Keratinocyte (primary cell): ENCODE data around the gene ILK. TPM values are rescaled to one million over a fixed set of nuclear protein-coding genes. Genes with fewer than 3 reads are reported as not detected.

Source experiments
- DNase-seq: peaks from one replicate; pipeline ENCODE4 v3.0.0-alpha.2; 2011; ENCODE audit warnings: low read depth, missing footprints, low spot score
- FAIRE-seq: peaks from 2 replicates; lab custom pipeline; 2011; peaks lifted over from hg19 to GRCh38; lab: Jason Lieb, UNC
- H2AFZ ChIP-seq: 2 replicates; pipeline ENCODE4 v1.6.0; 2012; ENCODE audit warnings: low read length, control low read depth, inconsistent platforms; ENCODE audit not compliant: control insufficient read depth
- H3K27ac ChIP-seq: 2 replicates; pipeline ENCODE4 v1.5.1; 2011; ENCODE audit warnings: low read length; ENCODE audit not compliant: control insufficient read depth, insufficient read depth
- H3K27me3 ChIP-seq: 3 replicates; pipeline ENCODE4 v1.6.0; 2011; ENCODE audit warnings: low read length; ENCODE audit not compliant: control insufficient read depth, insufficient read depth; ENCODE audit errors: extremely low read depth
- H3K36me3 ChIP-seq, 2 experiments: 2 replicates in 1 of 2; 3 replicates in 1 of 2; pipeline ENCODE4 v1.5.1; 2011; ENCODE audit warnings: low read length in 2 of 2, mild to moderate bottlenecking in 1 of 2; ENCODE audit not compliant: control insufficient read depth in 2 of 2, insufficient read depth in 2 of 2; ENCODE audit errors: extremely low read depth in 1 of 2
- H3K4me1 ChIP-seq: 3 replicates; pipeline ENCODE4 v1.5.1; 2011; ENCODE audit warnings: low read length; ENCODE audit not compliant: control insufficient read depth, insufficient read depth; ENCODE audit errors: extremely low read depth
- H3K4me2 ChIP-seq: 3 replicates; pipeline ENCODE4 v1.6.0; 2011; ENCODE audit warnings: low read depth, low read length; ENCODE audit not compliant: control insufficient read depth, insufficient read depth; ENCODE audit errors: extremely low read depth
- H3K4me3 ChIP-seq, 3 experiments: fragments of 200-600 bp in 1 of 3; sonication (generic) in 1 of 3; 2 replicates in 2 of 3; 3 replicates in 1 of 3; pipeline ENCODE4 v1.5.1; 2011 to 2016; ENCODE audit warnings: low read length in 3 of 3, mild to moderate bottlenecking in 3 of 3, control low read depth in 2 of 3, inconsistent platforms in 1 of 3, low read depth in 1 of 3, mixed read lengths in 1 of 3, mixed run types in 1 of 3, moderate library complexity in 1 of 3; ENCODE audit not compliant: control insufficient read depth in 2 of 3, insufficient read depth in 2 of 3; ENCODE audit errors: extremely low read depth in 1 of 3
- H3K79me2 ChIP-seq: 2 replicates; pipeline ENCODE4 v1.6.0; 2012; ENCODE audit warnings: low read length; ENCODE audit not compliant: control insufficient read depth, insufficient read depth
- H3K9ac ChIP-seq: 3 replicates; pipeline ENCODE4 v1.6.0; 2011; ENCODE audit warnings: low read length; ENCODE audit not compliant: control insufficient read depth, insufficient read depth; ENCODE audit errors: extremely low read depth
- H3K9me1 ChIP-seq: 3 replicates; pipeline ENCODE4 v1.6.0; 2011; ENCODE audit warnings: low read length; ENCODE audit not compliant: control insufficient read depth, insufficient read depth; ENCODE audit errors: extremely low read depth
- H3K9me3 ChIP-seq: 2 replicates; pipeline ENCODE4 v1.5.1; 2012; ENCODE audit warnings: low read depth, low read length; ENCODE audit not compliant: control insufficient read depth
- H4K20me1 ChIP-seq: 3 replicates; pipeline ENCODE4 v1.6.0; 2011; ENCODE audit warnings: low read length; ENCODE audit not compliant: control insufficient read depth, insufficient read depth; ENCODE audit errors: extremely low read depth
- CTCF ChIP-seq, 3 experiments: IDR thresholded peaks in 1 of 3; conservative IDR thresholded peaks in 1 of 3; optimal IDR thresholded peaks in 1 of 3; 2 replicates in 2 of 3; 3 replicates in 1 of 3; pipeline versions ENCODE3 to v1.5.1; 2011; ENCODE audit warnings: low read length in 3 of 3, mild to moderate bottlenecking in 3 of 3, moderate library complexity in 2 of 3, control low read depth in 1 of 3, inconsistent platforms in 1 of 3; ENCODE audit not compliant: insufficient read depth in 2 of 3; ENCODE audit errors: extremely low read depth in 1 of 3
- EZH2 ChIP-seq: IDR thresholded peaks from one replicate; pipeline ENCODE4 v1.6.1; 2012; ENCODE audit warnings: inconsistent platforms, mild to moderate bottlenecking, low read length, moderate library complexity
- dilution Hi-C: fragments of 300-500 bp; cut with MboI; formaldehyde crosslinking; loops from one replicate; pipeline ENCODE4 v1.7.0; 2020; ENCODE audit warnings: low sequenced_read_pairs; ENCODE audit not compliant: extremely low pct_ligation_motif_present
- polyA plus RNA-seq, 5 experiments: library from polyadenylated mRNA; depleted of rRNA in 3 of 5; stranded (reverse) in 3 of 5; stranded (forward) in 1 of 5; unstranded in 1 of 5; fragments of >200 nt; gene quantifications; 1 replicate in 1 of 5; 2 replicates in 3 of 5; 3 replicates in 1 of 5; pipeline versions ENCODE4 v1.2.1 to v1.2.3, GENCODE V29; 2011 to 2012; ENCODE audit warnings: missing spikeins in 2 of 5, low read depth in 1 of 5, low replicate concordance in 1 of 5

The ILK gene
- polyA plus RNA-seq, 1 donor (not counting 4 experiments of a cell fraction or from before 2014, with no cell fraction given), result 117 TPM

GRCh38 chr11:6625832-6626420 lies 22.4 kb downstream of the ILK start:
- H3K4me1 ChIP-seq, result no peaks in the 10 kb centered on the region
- H3K27me3 ChIP-seq, result peaks cover 32% of the 10 kb centered on the region
- FAIRE-seq (no peak), DNase-seq (no peak)
- H3K4me3 ChIP-seq, result no peak overlapping the region
- no peaks in the 10 kb centered on the region for H3K36me3 ChIP-seq
- no peaks in the 10 kb centered on the region for H3K9me3 ChIP-seq
- H3K79me2 ChIP-seq, result no peaks in the 10 kb centered on the region
- H3K27ac ChIP-seq, result no peak overlapping the region
- dilution Hi-C loops, result no loop called here
- TF ChIP-seq EZH2 (no peak), CTCF (optimal IDR thresholded peaks at IDR 0.05 in 1 of 3, IDR thresholded peaks at IDR 0.05 in 1 of 3, conservative IDR thresholded peaks at IDR 0.05 in 1 of 3; ENCODE audit: extremely low read depth in 1 of 3, insufficient read depth in 2 of 3, low read length in 3 of 3) (no peak)
- no peak overlapping the region for H2AFZ ChIP-seq
- H3K9me1 ChIP-seq, result no peaks in the 10 kb centered on the region
- no peak overlapping the region for H3K9ac ChIP-seq
- no peak overlapping the region for H3K4me2 ChIP-seq
- H4K20me1 ChIP-seq, result no peaks in the 10 kb centered on the region

- dilution Hi-C loops, result no loop called here
- H3K36me3 ChIP-seq, result no peaks in the 10 kb centered on the region
- no peaks in the 10 kb centered on the region for H4K20me1 ChIP-seq
- no peak overlapping the region for H3K4me2 ChIP-seq
- H3K4me1 ChIP-seq, result no peaks in the 10 kb centered on the region
- no peak for TF ChIP-seq EZH2
- TF ChIP-seq CTCF (optimal IDR thresholded peaks at IDR 0.05 in 1 of 3, IDR thresholded peaks at IDR 0.05 in 1 of 3, conservative IDR thresholded peaks at IDR 0.05 in 1 of 3; ENCODE audit: extremely low read depth in 1 of 3, insufficient read depth in 2 of 3, low read length in 3 of 3), result no peak
- H3K9me1 ChIP-seq, result no peaks in the 10 kb centered on the region
- H3K79me2 ChIP-seq, result no peaks in the 10 kb centered on the region
- FAIRE-seq (no peak), DNase-seq (no peak)
- H3K9me3 ChIP-seq, result no peaks in the 10 kb centered on the region
- H3K27me3 ChIP-seq, result peaks cover 45% of the 10 kb centered on the region
- H3K9ac ChIP-seq, result no peak overlapping the region
- H2AFZ ChIP-seq, result no peak overlapping the region
- no peak overlapping the region for H3K27ac ChIP-seq
- H3K4me3 ChIP-seq, result no peak overlapping the region
Measured at GRCh38 chr11:6626971-6627761, 23.6 kb downstream of the ILK start.
